Measurements from ENCODE around the gene EFNA2.

EFNA2 gene

DNA sequence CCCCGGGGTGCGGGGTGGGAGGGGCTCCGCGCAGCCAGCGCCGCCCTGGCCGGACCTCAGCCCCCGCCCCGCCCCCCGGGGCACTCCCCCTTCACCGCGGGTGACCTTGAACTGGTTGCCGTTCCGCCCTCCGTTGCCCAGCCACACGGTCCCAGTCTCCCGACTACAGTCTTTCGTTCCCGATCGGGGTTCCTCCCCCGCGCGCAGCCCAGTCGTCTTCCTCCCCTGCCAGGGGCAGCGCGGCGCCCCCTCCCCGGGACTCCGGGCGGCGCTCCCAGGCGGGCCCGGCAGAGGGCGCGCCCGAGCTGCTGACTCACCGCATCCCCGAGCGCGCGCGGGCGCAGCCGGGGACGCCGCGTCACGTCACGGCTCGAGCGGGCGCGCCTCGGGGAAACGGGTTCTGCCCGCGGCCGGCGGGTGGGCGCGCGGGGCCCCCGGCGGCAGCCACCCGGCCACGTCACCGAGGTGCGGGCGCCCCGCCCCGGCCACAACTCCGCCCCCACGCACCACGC, 36.8 kb upstream of the EFNA2 start:
- peak in 49 of 56 donors; percentile 45 to 89 (median 77) for DNase-seq

DNA sequence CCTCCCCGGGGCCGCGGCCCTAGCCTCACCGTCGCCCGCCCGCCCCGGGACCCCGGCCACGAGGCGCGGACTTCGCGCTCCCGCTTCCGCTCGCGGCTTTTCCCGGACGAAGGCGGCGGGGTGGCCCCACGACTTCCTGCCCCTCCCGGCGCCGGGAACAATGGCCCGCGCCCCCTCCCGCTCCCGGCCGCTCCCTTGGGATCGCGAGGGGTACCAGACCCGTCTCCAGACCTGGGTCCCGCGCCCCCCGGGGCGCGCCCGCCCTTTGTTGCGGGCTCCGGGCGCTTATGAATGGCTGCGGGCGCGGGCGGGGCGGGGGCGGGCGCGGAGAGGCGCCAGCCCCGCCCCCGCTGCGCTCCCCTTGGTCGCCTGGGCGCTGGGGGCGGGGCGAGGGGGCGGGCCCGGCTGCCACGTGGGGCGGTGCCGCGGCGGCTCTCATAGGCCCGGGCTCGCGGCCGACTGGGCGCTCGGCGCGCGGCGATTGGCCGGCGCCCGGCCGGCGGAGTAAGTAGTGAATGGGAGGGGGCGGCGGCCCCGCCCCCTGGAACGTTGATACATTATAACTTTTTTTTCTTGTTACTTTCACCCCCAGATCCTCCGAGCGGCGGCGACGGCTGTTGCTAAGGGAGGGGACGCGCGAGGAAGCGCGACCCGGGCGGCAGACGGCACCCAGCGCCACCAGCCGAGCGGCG, 36.2 kb upstream of the EFNA2 start:
- peak; percentile 52 to 95 (median 87) for DNase-seq

DNA sequence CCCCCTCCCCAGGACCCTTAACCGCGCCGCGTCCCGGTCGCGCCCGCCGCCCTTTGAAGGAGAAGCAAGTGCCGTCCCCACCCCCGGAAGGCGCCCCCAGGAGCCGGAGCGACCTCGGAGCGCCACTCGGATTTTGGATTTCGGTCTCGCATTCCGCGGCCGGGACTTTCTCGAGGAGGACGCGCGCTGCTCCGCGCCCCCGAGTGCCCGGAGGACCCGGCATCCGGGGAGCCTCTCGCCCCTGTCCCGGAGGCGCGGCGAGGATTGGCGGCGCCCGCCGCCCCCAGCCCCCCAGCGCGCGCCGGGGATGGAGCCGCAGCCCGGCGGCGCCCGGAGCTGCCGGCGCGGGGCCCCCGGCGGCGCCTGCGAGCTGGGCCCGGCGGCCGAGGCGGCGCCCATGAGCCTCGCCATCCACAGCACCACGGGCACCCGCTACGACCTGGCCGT, 35.7 kb upstream of the EFNA2 start:
- peak in 1 of 56 donors; percentile 46 for DNase-seq

DNA sequence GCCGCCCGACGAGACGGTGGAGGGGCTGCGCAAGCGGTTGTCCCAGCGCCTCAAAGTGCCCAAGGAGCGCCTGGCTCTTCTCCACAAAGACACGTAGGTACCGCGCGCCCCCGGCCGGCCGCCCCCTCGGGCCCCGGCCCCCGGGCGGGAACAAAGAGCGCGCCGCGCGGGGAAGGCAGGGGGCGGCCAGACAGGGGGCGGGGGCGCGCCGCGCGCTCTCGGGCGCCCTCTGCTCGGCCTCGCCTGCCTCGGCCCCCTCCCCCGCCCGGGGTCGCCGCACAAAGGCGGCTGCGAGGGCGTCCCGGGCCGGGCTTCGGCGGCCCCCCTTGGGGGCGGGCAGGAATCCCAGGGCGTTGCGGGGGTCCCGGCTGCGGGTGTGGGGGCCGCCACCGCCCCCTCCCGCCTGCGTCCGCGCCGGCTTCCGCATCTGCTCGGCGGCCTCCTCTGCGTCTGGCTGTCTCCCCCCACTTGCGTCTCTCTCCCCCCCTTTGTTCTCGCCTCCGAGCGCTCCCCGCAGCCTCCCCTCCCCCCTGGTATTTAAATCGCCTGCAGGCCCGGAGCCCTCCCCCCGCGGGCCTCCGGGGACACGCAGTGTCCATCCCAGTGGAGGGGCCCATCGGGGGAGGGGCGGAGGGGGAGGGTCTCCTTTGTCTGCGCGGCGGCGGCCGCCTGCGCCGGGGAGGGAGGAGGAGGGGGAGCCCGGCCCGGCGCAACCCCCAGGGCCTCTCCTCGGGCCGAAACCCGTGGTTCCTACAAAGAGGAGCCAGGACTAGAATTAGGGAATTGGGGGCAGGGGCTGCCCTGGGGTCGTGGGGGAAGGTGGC, 35.0 kb upstream of the EFNA2 start:
- peak in 47 of 56 donors; percentile 21 to 75 (median 59) for DNase-seq

DNA sequence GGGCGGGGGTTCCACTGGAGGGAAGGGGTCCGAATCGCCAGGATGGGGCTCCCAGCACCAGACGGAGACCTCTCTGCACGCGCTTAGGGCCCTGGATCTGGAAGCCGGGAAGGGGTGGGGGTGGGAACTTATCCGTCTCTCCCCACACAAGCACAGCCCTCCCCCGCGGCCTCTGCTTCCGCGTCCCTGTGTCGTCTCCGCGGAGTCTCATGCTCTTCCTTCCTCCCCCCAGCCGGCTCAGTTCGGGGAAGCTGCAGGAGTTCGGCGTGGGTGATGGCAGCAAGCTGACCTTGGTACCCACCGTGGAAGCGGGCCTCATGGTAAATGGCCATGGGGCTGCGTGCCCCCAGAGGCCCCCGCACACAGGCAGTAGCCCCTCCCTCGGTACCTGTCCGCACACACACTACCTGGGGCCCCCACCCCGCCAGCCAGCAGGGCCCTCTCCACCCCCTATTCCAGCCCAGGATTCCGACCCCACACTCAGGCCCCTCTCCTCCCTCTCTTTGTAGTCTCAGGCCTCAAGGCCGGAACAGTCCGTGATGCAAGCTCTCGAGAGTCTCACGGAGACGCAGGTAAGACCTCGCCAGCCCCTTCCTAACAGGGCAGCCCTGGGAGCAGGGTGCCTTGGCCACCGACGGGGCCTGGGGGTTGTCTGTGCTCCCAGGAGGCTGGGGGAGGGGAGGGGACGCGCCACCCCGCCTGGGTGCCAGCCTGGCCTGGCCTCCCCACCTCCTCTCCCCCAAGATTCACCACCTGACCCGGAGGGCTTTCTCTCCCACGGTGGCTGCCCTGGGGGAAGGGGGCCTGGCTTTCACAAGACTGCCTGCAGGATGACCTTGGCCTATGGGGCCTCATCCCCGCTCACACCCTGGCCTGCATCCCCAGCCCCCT, 34.1 kb upstream of the EFNA2 start:
- peak in 49 of 56 donors; percentile 25 to 84 (median 59) for DNase-seq

DNA sequence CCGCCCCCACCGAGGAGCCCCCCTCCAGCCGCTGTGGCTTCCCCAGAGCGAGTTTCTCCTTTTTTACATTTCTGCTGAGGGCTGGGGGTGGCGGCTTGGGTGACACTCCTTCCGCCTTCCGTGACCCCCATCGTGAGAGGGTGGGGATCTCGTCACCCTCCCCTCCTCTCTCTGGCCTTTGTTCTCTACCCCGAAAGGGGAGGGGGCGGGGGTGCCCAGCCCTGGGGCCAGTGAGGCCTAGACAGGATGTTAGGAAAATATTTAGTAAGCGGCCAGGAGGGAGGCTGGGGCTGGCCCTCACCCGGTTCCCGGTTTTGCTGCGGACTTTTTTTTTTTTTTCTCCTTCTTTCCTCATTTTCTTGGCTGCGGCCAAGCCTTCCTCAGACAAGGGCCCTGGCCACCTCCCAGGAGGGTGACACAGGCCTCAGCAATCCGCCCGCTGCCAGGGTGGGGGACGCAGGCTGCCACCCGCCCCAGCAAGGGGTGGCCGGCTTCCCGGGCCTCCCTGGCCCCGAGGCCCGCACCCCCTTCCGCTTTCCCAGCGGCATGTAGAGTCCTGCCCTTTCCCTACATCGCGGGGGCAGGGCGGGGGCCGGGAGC, 33.4 kb upstream of the EFNA2 start:
- peak in 54 of 56 donors; percentile 45 to 96 (median 86) for DNase-seq

DNA sequence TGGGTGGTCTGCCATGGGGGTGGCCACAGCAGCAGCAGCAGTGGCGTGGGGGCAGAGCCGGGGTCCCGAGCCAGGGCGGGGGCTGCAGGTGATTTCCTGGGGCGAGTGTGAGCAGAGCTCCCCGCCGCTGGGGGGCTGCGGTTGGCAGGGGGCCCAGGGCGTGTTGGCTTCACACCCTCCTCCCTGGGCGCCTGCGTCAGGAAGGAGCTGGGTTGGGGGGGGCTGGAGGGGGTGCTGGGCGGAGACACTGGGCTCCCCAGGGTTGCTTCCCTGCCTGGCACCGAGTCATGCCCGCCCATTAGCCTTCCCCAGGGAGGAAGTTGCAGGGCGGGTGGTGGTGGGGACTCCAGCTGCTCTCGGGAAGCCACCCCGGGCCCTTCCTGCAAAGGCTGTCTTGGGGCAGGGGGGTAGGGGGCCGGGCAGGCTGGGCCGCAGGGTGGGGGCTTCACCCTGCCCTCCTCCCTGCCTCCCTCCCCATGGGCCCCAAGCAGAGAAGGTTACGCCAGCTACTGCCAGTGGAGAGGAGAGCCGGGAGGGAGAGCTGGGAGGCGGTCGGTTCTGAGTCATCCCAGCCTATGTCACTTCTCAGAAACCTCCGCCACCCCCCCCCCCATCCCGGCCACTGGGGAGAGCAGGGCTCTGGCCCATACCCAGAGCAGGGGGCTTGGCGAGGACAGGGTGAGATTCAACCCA, 32.7 kb upstream of the EFNA2 start:
- DNase-seq, result peak in 55 of 56 donors; percentile 73 to 99 (median 90)

DNA sequence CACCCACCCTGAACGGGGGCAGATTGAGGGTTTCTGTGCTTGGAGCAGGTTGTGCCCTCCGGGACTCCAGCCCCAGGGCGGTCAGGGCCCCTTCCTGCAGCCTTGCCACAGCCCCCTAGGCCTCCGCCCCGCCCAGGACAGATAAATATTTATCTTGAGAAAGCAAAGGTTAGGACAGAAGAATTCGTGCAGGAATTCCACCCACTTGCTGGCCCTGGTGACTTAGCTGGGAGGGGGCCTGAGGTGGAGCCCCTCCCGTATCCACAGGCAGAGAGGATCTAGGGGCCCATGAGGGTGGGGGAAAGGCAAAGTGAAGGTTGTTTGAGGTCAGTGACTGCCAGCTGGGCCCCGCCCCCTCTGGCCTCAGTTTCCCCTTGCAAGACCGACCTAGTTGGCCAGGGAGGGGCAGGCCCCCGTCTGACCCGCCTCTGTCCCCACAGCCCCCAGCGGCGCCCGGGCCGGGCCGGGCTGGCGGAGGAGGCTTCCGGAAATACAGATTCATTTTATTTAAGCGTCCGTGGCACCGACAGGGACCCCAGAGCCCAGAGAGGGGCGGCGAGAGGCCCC, 32.1 kb upstream of the EFNA2 start:
- peak in 2 of 56 donors; percentile 33 to 60 for DNase-seq

DNA sequence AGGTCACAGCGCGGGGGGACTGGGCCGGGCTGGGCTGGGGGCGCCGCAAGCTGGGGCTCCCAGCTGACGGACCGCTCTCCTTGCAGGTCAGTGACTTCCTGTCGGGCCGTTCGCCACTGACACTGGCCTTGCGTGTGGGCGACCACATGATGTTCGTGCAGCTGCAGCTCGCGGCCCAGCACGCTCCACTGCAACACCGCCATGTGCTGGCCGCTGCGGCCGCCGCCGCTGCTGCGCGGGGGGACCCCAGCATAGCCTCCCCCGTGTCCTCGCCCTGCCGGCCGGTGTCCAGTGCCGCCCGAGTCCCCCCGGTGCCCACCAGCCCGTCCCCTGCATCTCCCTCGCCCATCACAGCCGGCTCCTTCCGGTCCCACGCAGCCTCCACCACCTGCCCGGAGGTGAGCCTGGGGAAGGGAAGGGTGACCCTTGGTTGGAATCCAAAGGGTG, 31.6 kb upstream of the EFNA2 start:
- DNase-seq, result peak in 46 of 56 donors; percentile 7 to 75 (median 46)

DNA sequence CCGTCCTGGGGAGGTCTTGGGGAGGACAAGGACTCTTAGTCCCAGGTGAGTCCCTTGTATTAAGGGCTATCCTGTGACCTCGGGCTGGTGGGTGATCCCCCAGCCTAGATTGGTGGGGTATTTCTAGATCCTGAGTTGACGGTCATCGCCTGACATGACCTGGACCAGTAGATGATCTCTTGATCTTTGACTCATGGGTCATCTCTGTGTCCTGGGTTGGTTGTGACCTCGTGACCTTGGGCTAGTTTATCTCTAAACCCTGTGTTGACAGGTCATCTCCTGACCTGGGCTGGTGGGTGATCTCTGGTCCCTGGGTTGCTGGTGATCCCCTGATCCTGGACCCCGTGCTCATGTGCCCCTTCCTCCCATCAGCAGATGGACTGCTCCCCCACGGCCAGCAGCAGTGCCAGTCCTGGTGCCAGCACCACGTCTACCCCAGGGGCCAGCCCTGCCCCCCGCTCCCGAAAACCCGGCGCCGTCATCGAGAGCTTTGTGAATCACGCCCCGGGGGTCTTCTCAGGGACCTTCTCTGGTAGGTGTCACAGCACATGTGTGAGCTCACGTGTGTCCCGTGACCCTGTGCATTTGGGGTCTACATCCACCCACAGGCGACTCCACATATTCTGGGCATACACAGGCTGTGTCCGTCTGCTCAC, 31.0 kb upstream of the EFNA2 start:
- DNase-seq, result peak in 2 of 56 donors; percentile 50 to 54

DNA sequence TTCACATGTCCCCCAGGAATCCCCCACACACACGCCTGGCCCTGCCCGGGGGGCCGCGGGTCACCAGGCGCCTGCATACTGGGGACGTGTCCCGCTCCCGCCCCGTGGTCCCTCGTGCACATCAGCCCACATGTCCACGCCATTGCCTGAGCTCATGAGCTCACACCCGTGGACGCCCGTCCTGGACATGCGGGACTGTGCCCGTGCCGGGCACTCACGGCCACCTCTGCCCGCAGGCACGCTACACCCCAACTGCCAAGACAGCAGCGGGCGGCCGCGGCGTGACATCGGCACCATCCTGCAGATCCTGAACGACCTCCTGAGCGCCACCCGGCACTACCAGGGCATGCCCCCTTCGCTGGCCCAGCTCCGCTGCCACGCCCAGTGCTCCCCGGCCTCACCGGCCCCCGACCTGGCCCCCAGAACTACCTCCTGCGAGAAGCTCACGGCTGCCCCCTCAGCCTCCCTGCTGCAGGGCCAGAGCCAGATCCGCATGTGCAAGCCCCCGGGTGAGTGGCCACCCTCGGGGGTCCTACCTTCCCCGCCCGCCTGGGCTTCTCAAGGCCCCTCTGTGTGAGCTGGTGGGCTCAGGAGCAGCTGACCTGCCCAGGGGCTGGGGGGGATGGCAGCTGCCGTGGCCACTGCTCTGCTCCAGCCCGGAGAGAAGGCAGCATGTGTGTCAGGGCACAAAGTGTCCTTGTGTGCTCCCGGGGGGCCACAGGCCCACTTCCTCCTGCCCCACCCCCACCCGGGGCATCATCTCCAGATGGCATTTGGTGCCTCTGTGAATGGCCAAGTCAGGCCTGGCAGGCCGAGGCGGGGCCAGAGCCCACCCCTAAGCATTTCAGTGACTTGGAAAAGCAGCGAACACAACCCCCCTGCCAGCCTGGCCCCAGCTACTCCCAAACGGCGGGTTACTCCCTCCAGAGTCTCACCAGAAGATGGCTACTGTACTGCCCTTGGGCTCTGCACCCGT, 30.2 kb upstream of the EFNA2 start:
- peak in 54 of 56 donors; percentile 28 to 93 (median 82) for DNase-seq

DNA sequence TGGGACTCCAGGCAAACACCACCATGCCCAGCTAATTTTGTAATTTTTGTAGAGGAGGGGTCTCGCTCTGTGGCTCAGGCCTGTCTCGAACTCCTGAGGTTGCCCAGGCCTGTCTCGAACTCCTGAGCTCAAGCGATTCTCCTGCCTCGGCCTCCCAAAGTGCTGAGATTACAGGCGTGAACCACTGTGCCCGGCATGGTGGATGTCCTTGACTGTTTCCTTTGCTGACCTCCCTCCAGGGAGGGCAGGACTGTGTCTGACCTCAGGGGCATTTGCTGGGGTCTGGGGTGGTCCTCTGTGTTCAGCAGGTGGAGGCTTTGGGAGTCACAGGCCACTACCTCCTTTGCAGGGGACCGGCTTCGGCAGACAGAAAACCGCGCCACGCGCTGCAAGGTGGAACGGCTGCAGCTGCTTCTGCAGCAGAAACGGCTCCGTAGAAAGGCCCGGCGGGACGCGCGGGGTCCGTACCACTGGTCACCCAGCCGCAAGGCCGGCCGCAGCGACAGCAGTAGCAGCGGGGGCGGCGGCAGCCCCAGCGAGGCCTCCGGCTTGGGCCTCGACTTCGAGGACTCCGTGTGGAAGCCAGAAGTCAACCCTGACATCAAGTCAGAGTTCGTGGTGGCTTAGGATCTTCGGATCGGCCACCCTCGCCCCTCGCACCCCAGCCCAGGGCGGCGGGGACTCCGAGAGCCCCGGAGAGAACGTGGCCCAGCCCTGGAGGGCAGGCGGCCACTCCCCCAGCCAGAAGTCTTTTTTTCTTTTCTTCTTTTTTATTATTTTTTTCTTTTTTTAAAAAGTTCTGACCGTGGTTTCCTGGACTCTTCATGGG, 28.8 kb upstream of the EFNA2 start:
- DNase-seq, result no peak

DNA sequence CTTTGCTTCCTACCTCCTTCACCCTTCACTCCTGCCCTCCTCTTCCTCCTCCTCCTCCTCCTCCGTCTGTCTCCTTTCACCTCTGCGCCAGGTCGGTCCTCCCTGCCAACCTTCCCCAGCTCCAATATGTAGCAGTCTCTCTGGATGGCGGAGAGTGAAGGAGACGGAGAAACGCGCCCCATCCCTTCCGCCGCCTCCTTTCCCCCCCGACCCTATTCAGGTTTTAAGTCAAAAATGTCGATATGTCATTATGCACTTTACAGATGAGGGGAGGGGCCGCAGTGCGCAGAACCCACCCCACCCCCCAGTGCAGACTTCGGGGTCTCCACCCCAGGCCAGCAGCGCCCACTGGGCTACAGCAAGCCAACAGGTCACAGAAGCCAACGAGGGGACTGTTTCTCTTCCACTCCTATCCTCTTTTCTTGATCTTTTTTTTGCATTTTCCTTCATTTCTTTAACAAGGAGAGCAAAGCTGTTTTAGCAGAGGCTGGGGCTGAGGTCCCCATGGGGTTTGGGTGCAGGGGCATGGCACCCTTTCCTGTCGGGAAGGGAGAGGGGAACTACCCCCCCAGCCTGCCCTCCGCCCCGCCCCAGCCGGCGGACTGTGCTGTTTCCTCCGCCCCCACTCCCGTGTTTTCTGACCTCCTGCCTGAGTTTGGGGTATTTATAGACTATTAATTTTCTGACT, 28.1 kb upstream of the EFNA2 start:
- DNase-seq, result no peak

DNA sequence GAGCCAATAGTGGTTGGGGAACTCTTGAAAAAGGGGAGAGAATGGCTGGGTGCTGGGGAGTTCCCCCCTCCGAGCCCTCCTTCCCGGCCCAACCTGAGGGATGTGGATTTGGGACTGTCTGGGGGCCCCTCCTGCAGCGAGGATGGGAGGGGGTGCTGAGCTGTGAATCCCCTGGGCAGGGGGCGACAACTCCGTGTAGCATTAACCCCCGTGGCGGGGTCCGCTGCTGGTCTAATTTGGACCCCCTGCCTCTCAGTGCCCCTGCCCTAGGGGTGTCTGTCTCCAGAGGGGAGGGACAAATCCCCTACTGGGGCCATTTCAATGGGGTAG, 27.5 kb upstream of the EFNA2 start:
- DNase-seq, result no peak

DNA sequence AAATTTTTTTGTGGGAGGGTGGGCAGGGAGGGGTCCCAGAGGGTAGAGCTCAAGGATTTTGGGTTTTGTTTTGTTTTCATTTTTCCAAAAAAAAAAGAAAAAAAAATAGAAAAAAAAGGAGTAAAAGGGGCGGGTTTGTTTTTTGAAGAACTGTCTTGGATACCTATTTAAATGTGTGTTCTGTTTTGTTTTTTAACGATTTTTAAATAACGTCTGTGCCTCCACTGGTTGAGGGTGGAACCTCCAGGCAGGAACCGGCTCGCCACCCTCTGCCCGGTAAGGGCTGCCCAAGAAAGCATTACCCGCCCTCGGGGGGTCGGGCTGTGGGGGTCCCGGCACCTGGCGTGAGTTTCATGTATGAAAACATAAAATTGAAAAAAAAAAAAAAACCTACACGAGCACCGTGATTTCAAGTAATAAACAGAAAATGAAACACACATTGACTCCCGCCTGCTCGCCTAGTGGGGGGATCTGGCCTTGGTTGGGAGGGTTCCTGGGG, 26.9 kb upstream of the EFNA2 start:
- DNase-seq, result no peak

DNA sequence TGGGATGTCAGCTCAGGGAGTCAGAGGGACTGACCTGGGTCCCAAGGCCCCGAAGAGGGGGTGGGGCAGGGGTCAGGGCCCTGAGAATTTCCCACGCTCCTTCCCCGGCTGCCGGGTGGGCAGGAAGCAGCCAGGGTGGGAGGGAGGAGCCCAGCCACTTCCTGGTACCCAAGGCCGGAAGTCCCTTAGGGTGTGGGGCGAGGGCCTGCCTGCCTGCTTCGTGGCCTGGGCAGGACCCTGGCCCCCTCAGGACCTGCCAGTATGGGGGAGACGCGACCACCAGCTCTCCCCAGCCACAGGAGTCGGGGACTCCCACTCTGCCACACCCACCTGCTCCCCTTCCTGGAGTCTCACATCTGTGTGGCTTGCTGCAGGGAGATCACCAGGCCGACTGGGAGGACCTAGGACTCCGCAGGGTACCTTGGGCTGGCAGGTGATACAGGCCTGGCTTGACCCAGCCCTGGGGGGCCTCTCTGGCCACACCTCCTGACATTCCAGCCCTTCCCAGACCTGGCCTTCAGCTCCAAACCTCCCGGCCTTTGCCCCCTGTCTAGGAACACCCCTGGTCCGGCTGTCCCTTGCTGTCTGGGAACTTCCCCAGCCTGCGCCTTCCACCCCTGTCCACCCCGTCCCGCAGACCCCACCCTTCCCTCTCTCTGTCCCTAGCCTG, 26.3 kb upstream of the EFNA2 start:
- DNase-seq, result peak in 9 of 56 donors; percentile 11 to 48 (median 17)
